HepG2 (cell line): ENCODE data around the gene APOD. TPM values are rescaled to one million over a fixed set of nuclear protein-coding genes. Genes with fewer than 3 reads are reported as not detected.

Source experiments
- ATAC-seq: fragments of 200-7000 bp; cut with Tn5 transposase; 3 replicates; pipeline ENCODE4 v1.9.1; 2020; ENCODE audit warnings: mild to moderate bottlenecking, moderate library complexity
- BruUV-seq: library from RNA; stranded (reverse); fragments of 400-500 nt; replicated peaks from 2 replicates; lab custom pipeline; 2021; lab: Mats Ljungman, UMichigan
- CTCF ChIA-PET: fragments of 300-600 bp; formaldehyde crosslinking; extraction: SDS; loops from one replicate; lab custom pipeline; 2021; ENCODE audit warnings: low total read pairs, inconsistent platforms, low intra/inter-chr PET ratio; lab: Yijun Ruan, JAX
- POLR2A ChIA-PET: fragments of 350-600 bp; sonication (Branson Sonifier 250); formaldehyde crosslinking; loops from one replicate; lab custom pipeline; 2020; ENCODE audit warnings: antibody characterized with exemption, inconsistent platforms; lab: Yijun Ruan, JAX
- DNase-seq: peaks from one replicate; pipeline ENCODE4 v3.0.0-alpha.2; 2015; ENCODE audit warnings: low spot score
- FAIRE-seq: peaks from 3 replicates; lab custom pipeline; 2011; peaks lifted over from hg19 to GRCh38; lab: Jason Lieb, UNC
- H2AFZ ChIP-seq: one replicate; pipeline ENCODE4 v1.6.1; 2011; ENCODE audit warnings: low read length, inconsistent platforms
- H3K27ac ChIP-seq: fragments of 300-600 bp; 3 replicates; pipeline ENCODE4 v1.8.0; 2011; ENCODE audit warnings: mixed run types, mild to moderate bottlenecking, mixed read lengths, low read length, inconsistent platforms; ENCODE audit not compliant: insufficient read depth; ENCODE audit errors: extremely low read length
- H3K27me3 ChIP-seq, 2 experiments: fragments of 200-600 bp in 1 of 2; 2 replicates in 1 of 2; 3 replicates in 1 of 2; pipeline versions ENCODE4 v1.6.0 to v1.8.0; 2011; ENCODE audit warnings: low read length in 2 of 2, mild to moderate bottlenecking in 2 of 2, moderate library complexity in 2 of 2, inconsistent platforms in 1 of 2; ENCODE audit not compliant: insufficient read depth in 2 of 2, control insufficient read depth in 1 of 2
- H3K36me3 ChIP-seq, 2 experiments: fragments of 200-600 bp in 1 of 2; replicated peaks in 1 of 2; 2 replicates in 1 of 2; 3 replicates in 1 of 2; pipeline versions ENCODE4 v1.5.1 to v1.8.0; 2011; ENCODE audit warnings: low read length in 2 of 2, inconsistent platforms in 1 of 2; ENCODE audit not compliant: insufficient read depth in 2 of 2, control insufficient read depth in 1 of 2
- H3K4me1 ChIP-seq: 2 replicates; pipeline ENCODE4 v1.5.1; 2012; ENCODE audit warnings: low read length, inconsistent platforms; ENCODE audit not compliant: insufficient read depth
- H3K4me2 ChIP-seq: 2 replicates; pipeline ENCODE4 v1.6.0; 2011; ENCODE audit warnings: low read depth, low read length, inconsistent platforms
- H3K4me3 ChIP-seq, 3 experiments: fragments of 200-600 bp in 1 of 3; sonication (generic), shearing (Covaris generic) in 1 of 3; replicated peaks in 1 of 3; 2 replicates each; pipeline ENCODE4 v1.5.1; 2011 to 2016; ENCODE audit warnings: low read length in 3 of 3, inconsistent platforms in 2 of 3, low read depth in 2 of 3, mild to moderate bottlenecking in 2 of 3, control low read depth in 1 of 3, mixed read lengths in 1 of 3; ENCODE audit not compliant: insufficient read depth in 1 of 3
- H3K79me2 ChIP-seq: one replicate; pipeline ENCODE4 v1.6.1; 2011; ENCODE audit warnings: low read length, inconsistent platforms; ENCODE audit not compliant: insufficient read depth
- H3K9ac ChIP-seq: 2 replicates; pipeline ENCODE4 v1.6.0; 2011; ENCODE audit warnings: mild to moderate bottlenecking, low read depth, low read length, inconsistent platforms; ENCODE audit not compliant: insufficient read depth
- H3K9me3 ChIP-seq: 2 replicates; pipeline ENCODE4 v1.5.1; 2012; ENCODE audit warnings: mild to moderate bottlenecking, low read length
- H4K20me1 ChIP-seq: 2 replicates; pipeline ENCODE4 v1.6.0; 2011; ENCODE audit warnings: inconsistent platforms, mild to moderate bottlenecking, low read length, moderate library complexity; ENCODE audit not compliant: insufficient read depth
- ASH2L ChIP-seq: fragments of 300-600, 200-600 bp; sonication (generic); IDR thresholded peaks from 2 replicates; pipeline ENCODE4 v1.7.0; 2017; ENCODE audit warnings: low read depth, mild to moderate bottlenecking, moderate library complexity, mixed read lengths, low read length; ENCODE audit not compliant: insufficient read length
- FLYWCH1 ChIP-seq: sonication (generic); formaldehyde crosslinking; IDR thresholded peaks from 2 replicates; pipeline ENCODE4 v1.8.1; 2023; ENCODE audit warnings: mild to moderate bottlenecking, missing genetic modification reagents
- FOXK1 ChIP-seq: sonication (generic); formaldehyde crosslinking; IDR thresholded peaks from 2 replicates; pipeline ENCODE4 v1.4.0; 2020; ENCODE audit warnings: low read depth, missing genetic modification reagents, borderline replicate concordance
- GZF1 ChIP-seq: sonication (generic); formaldehyde crosslinking; IDR thresholded peaks from 2 replicates; pipeline ENCODE4 v1.5.1; 2020; ENCODE audit warnings: mild to moderate bottlenecking, missing genetic modification reagents
- ZNF180 ChIP-seq: sonication (generic); formaldehyde crosslinking; IDR thresholded peaks from 2 replicates; pipeline ENCODE4 v1.4.0; 2020; ENCODE audit warnings: low read depth, missing genetic modification reagents, borderline replicate concordance
- ZNF720 ChIP-seq: sonication (generic); formaldehyde crosslinking; IDR thresholded peaks from 2 replicates; pipeline ENCODE4 v1.4.0; 2020; ENCODE audit warnings: missing genetic modification reagents
- WGBS: methylation state at CpG from one replicate; pipeline ENCODE4 v1.1.6; 2017; ENCODE audit warnings: low lambda C conversion rate; 5-methylcytosine and 5-hydroxymethylcytosine counted together
- in situ Hi-C: cut with HindIII; loops from 2 replicates; pipeline ENCODE4 v1.10.0; 2017; ENCODE audit warnings: low pct_unique_long_range_greater_than_20kb; ENCODE audit not compliant: extremely low pct_ligation_motif_present
- intact Hi-C: fragments of 100-400 bp; cut with micrococcal nuclease; formaldehyde crosslinking; loops from one replicate; pipeline ENCODE4 v1.10.0; 2022; ENCODE audit not compliant: unreplicated experiment
- polyA plus RNA-seq, 8 experiments: library from polyadenylated mRNA; depleted of rRNA in 3 of 8; stranded (reverse) in 7 of 8; unstranded in 1 of 8; fragments of >200 nt; fragmentation: Illumina TruSeq in 4 of 8; extraction: Trizol in 4 of 8; gene quantifications; 2 replicates each; pipeline versions ENCODE4 v1.2.1 to v1.2.3, GENCODE V29; 2011 to 2016; ENCODE audit warnings: low read depth in 4 of 8, missing spikeins in 1 of 8, mixed read lengths in 1 of 8; ENCODE audit not compliant: insufficient read depth in 1 of 8
- total RNA-seq, 5 experiments: library from RNA; depleted of rRNA; stranded (reverse); fragments of >200 nt; fragmentation: Illumina TruSeq; extraction: Trizol; gene quantifications; 2 replicates each; pipeline ENCODE4 v1.2.3, GENCODE V29; 2016; ENCODE audit warnings: low read depth in 1 of 5

APOD gene
- total and polyA plus RNA-seq, 2 of the 13 experiments (the other 11 are each of a cell fraction or from before 2014, with no cell fraction given): not detected

DNA sequence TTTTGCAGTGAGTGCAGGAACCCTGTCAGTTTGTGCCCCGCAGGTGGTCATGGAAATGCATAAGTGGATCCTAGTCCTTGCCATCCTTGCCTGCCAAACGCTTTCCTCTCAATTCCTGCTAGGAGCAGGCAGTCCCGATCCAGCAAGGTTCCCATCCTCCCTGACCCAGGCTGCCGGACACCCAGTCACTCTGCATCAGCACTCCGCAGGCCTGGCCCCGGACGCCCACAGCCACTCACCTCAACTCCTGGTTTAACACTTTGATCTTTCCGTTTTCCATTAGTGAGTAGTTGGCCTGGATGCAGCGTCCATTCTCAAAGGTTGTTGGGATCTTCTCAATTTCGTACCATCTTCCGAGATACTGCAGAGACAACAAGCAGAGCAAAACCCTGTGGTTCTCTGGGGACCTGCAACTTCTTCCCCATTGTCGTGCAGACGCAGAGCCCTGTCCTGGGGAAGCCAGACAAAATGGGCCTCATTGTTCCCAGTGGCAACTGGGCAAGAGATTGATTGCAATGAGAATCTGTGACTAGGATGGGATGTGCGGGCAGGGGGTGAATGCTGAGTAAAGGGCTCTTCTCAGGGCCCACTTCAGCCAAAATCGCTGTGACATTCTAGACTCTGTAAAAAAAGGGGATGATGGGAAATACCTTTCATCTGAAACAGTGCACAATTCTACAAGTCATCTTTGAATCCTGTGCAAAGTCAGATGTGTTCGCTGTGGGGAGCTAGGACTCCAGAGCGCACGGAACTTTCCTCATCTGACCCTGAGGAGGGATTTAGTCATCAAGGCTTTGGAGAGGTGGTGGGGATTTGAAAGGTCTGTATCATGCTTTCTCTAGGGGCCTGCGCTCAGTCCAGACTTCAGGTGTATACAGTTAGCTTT is 9.9 kb downstream of the APOD start:
- Histone ChIP-seq H3K4me2 (no peak overlapping the region), H3K4me1 (no peaks in the 10 kb centered on the region), H3K36me3 (no peaks in the 10 kb centered on the region), H3K9ac (no peak overlapping the region), H3K9me3 (no peaks in the 10 kb centered on the region), H3K27me3 (0 out of 5 replicates have a peak, but pooled peaks cover 0 to 1% of the 10 kb centered on the region in 2 experiments), H3K79me2 (no peaks in the 10 kb centered on the region)
- BruUV-seq: no TSS peak
- no peak for ATAC-seq
- no peak for DNase-seq
- 60% methylated on average over 17 of the region's 19 CpGs for WGBS
- no peak for TF ChIP-seq ZNF720 (CRISPR knock-in tag)
- TF ChIP-seq, all 625 proteins: peak for 0
- H2AFZ ChIP-seq: no peak overlapping the region
- no peaks in the 10 kb centered on the region for H4K20me1 ChIP-seq
- FAIRE-seq: no peak
- H3K4me3 ChIP-seq: no peak overlapping the region
- no peak overlapping the region for H3K27ac ChIP-seq
- CTCF ChIA-PET: no interaction called here
- intact Hi-C loops (no loop called here), in situ Hi-C loops (no loop called here)
- POLR2A ChIA-PET: no interaction called here

DNA sequence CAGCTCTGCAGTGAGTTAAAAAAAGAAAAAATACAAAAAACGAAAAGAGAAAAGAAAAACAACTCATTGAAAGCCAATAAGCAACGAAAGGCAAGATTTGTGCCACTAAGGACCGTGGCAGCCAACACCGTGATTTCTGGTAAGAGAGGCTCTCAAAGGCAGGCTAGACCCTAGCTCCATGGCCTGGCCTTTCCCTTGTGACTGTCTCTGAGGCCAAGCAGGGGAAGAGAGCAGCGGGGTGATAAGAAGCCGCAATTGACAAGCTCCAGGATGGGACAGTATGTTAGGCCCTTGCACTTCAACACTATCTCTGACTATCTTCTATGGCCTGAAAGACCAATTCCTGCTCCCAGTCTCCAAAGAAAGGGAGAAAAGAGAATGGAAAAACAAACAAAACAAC is 12.4 kb downstream of the APOD start:
- Histone ChIP-seq H3K9me3 (no peaks in the 10 kb centered on the region), H4K20me1 (no peaks in the 10 kb centered on the region), H2AFZ (no peak overlapping the region), H3K79me2 (no peaks in the 10 kb centered on the region), H3K27me3 (no peaks in the 10 kb centered on the region; a peak in 1 of 5 replicates), H3K4me3 (no peak overlapping the region), H3K9ac (no peak overlapping the region), H3K4me1 (0 out of 2 replicates have a peak, but pooled peaks cover 5% of the 10 kb centered on the region), H3K4me2 (no peak overlapping the region), H3K27ac (no peak overlapping the region), H3K36me3 (no peaks in the 10 kb centered on the region)
- 50% methylated on average over 6 of the region's 6 CpGs for WGBS
- FAIRE-seq (no peak), DNase-seq (no peak), ATAC-seq (no peak)
- ChIA-PET POLR2A (no interaction called here), CTCF (no interaction called here)
- in situ Hi-C loops (no loop called here), intact Hi-C loops (no loop called here)
- TF ChIP-seq ZNF180 (CRISPR knock-in tag) (no peak), ASH2L (no peak), FLYWCH1 (CRISPR knock-in tag) (no peak), FOXK1 (no peak), GZF1 (CRISPR knock-in tag) (no peak)
- BruUV-seq: no TSS peak
